Endothelial cell of umbilical vein (primary cell): ENCODE data around the gene TUBB4B. TPM values are rescaled to one million over a fixed set of nuclear protein-coding genes. Genes with fewer than 3 reads are reported as not detected.
A peak's percentile ranks its signal among the peaks of the same experiment; 100 is the strongest.

Experiments
- BruUV-seq: library from RNA; stranded (reverse); fragments of 400-500 nt; replicated peaks from 2 replicates; lab custom pipeline; 2021; lab: Mats Ljungman, UMichigan
- CTCF ChIA-PET: fragments of 300-600, 350-600 bp; sonication (Branson Sonifier 250); formaldehyde crosslinking; loops from one replicate; lab custom pipeline; 2021; ENCODE audit warnings: antibody characterized with exemption, inconsistent platforms; lab: Charles Lee
- POLR2A ChIA-PET: fragments of 300-600, 350-600 bp; sonication (Branson Sonifier 250); formaldehyde crosslinking; loops from one replicate; lab custom pipeline; 2021; ENCODE audit warnings: antibody characterized with exemption, inconsistent platforms; lab: Charles Lee
- DNase-seq: peaks from one replicate; pipeline ENCODE4 v3.0.0-alpha.2; 2011; ENCODE audit warnings: low read depth, low spot score
- FAIRE-seq: peaks from 2 replicates; lab custom pipeline; 2011; peaks lifted over from hg19 to GRCh38; lab: Jason Lieb, UNC
- H2AFZ ChIP-seq: 2 replicates; pipeline ENCODE4 v1.6.0; 2012; ENCODE audit warnings: low read depth, low read length, control low read depth, inconsistent platforms
- H3K27ac ChIP-seq: 2 replicates; pipeline ENCODE4 v1.5.1; 2011; ENCODE audit warnings: low read depth, mild to moderate bottlenecking, control low read depth, low read length, moderate library complexity; ENCODE audit not compliant: insufficient read depth
- H3K27me3 ChIP-seq, 2 experiments: 2 replicates each; pipeline versions ENCODE4 v1.6.0 to v1.6.1; 2011; ENCODE audit warnings: low read length in 2 of 2, mixed read lengths in 1 of 2; ENCODE audit not compliant: control insufficient read depth in 2 of 2, insufficient read depth in 2 of 2
- H3K36me3 ChIP-seq, 2 experiments: 2 replicates in 1 of 2; 3 replicates in 1 of 2; pipeline ENCODE4 v1.5.1; 2011; ENCODE audit warnings: low read length in 2 of 2, mild to moderate bottlenecking in 1 of 2, moderate library complexity in 1 of 2; ENCODE audit not compliant: control insufficient read depth in 2 of 2, insufficient read depth in 2 of 2; ENCODE audit errors: extremely low read depth in 1 of 2
- H3K4me1 ChIP-seq: 3 replicates; pipeline ENCODE4 v1.5.1; 2011; ENCODE audit warnings: mild to moderate bottlenecking, low read length; ENCODE audit not compliant: control insufficient read depth, insufficient read depth; ENCODE audit errors: extremely low read depth
- H3K4me2 ChIP-seq: 2 replicates; pipeline ENCODE4 v1.6.1; 2011; ENCODE audit warnings: low read length, control low read depth, mixed read lengths; ENCODE audit not compliant: insufficient read depth
- H3K4me3 ChIP-seq, 3 experiments: fragments of 200-600 bp in 1 of 3; sonication (generic), shearing (Covaris generic) in 1 of 3; replicated peaks in 1 of 3; 2 replicates each; pipeline ENCODE4 v1.5.1; 2011 to 2016; ENCODE audit warnings: control low read depth in 3 of 3, low read length in 3 of 3, mild to moderate bottlenecking in 2 of 3, inconsistent platforms in 1 of 3, low read depth in 1 of 3, moderate library complexity in 1 of 3; ENCODE audit not compliant: insufficient read depth in 1 of 3
- H3K79me2 ChIP-seq: 2 replicates; pipeline ENCODE4 v1.6.0; 2012; ENCODE audit warnings: low read length, inconsistent platforms; ENCODE audit not compliant: control insufficient read depth, insufficient read depth
- H3K9ac ChIP-seq: replicated peaks from 2 replicates; pipeline ENCODE3; 2011; ENCODE audit warnings: low read length, control low read depth; ENCODE audit not compliant: insufficient read depth; ENCODE audit errors: extremely low read depth
- H3K9me1 ChIP-seq: replicated peaks from 3 replicates; pipeline ENCODE4 v1.6.0; 2011; ENCODE audit warnings: mild to moderate bottlenecking, low read length; ENCODE audit not compliant: control insufficient read depth, insufficient read depth; ENCODE audit errors: extremely low read depth
- H3K9me3 ChIP-seq: replicated peaks from 2 replicates; pipeline ENCODE4 v1.5.1; 2012; ENCODE audit warnings: low read length, inconsistent platforms; ENCODE audit not compliant: control insufficient read depth, insufficient read depth
- H4K20me1 ChIP-seq: replicated peaks from 2 replicates; pipeline ENCODE3; 2011; ENCODE audit warnings: mild to moderate bottlenecking, low read length; ENCODE audit not compliant: control insufficient read depth, insufficient read depth; ENCODE audit errors: extremely low read depth
- CTCF ChIP-seq, 2 donors: IDR thresholded peaks; 1 replicate in 1 of 2; 2 replicates in 1 of 2; pipeline ENCODE4 v1.5.1; 2011; ENCODE audit warnings: low read length in 2 of 2, mild to moderate bottlenecking in 2 of 2, moderate library complexity in 2 of 2, control low read depth in 1 of 2, inconsistent platforms in 1 of 2, low read depth in 1 of 2; ENCODE audit not compliant: insufficient read depth in 1 of 2; ENCODE audit errors: extremely low read depth in 1 of 2
- EZH2 ChIP-seq: IDR thresholded peaks from 2 replicates; pipeline ENCODE4 v1.6.1; 2012; ENCODE audit warnings: borderline replicate concordance, low read depth, mild to moderate bottlenecking, moderate library complexity, low read length, inconsistent platforms; ENCODE audit not compliant: severe bottlenecking
- FOS ChIP-seq: IDR thresholded peaks from 2 replicates; pipeline ENCODE4 v1.6.1; 2011; ENCODE audit warnings: mild to moderate bottlenecking, low read length, moderate library complexity, borderline replicate concordance; ENCODE audit not compliant: insufficient read depth
- GATA2 ChIP-seq: IDR thresholded peaks from 2 replicates; pipeline ENCODE4 v1.7.0; 2011; ENCODE audit warnings: low read depth, mild to moderate bottlenecking, moderate library complexity, mixed read lengths, low read length; ENCODE audit not compliant: insufficient read length, insufficient read depth
- JUN ChIP-seq: IDR thresholded peaks from 2 replicates; pipeline ENCODE4 v1.6.1; 2011; ENCODE audit warnings: borderline replicate concordance, low read depth; ENCODE audit not compliant: insufficient read length, insufficient read depth
- MYC ChIP-seq: IDR thresholded peaks from one replicate; pipeline ENCODE4 v1.6.1; 2011; ENCODE audit warnings: mild to moderate bottlenecking, low read depth, low read length
- POLR2A ChIP-seq: IDR thresholded peaks from 2 replicates; pipeline ENCODE4 v1.6.1; 2012; ENCODE audit warnings: low read depth, mild to moderate bottlenecking, control low read depth, low read length
- POLR2AphosphoS5 ChIP-seq: IDR thresholded peaks from 2 replicates; pipeline ENCODE4 v1.6.1; 2012; ENCODE audit warnings: low read depth, mild to moderate bottlenecking, control low read depth, low read length, moderate library complexity; ENCODE audit not compliant: insufficient read depth
- dilution Hi-C: fragments of 300-500 bp; cut with MboI; formaldehyde crosslinking; loops from one replicate; pipeline ENCODE4 v1.15.0; 2019; ENCODE audit warnings: low sequenced_read_pairs; ENCODE audit not compliant: extremely low pct_ligation_motif_present
- intact Hi-C: fragments of 100-400 bp; cut with micrococcal nuclease; formaldehyde crosslinking; loops from one replicate; pipeline ENCODE4 v1.10.0; 2022
- polyA plus RNA-seq, 4 experiments: library from polyadenylated mRNA; depleted of rRNA in 3 of 4; stranded (reverse) in 3 of 4; unstranded in 1 of 4; fragments of >200 nt; gene quantifications; 2 replicates each; pipeline versions ENCODE4 v1.2.1 to v1.2.3, GENCODE V29; 2011 to 2012; ENCODE audit warnings: missing spikeins in 1 of 4
- total RNA-seq: library from RNA; stranded (reverse); gene quantifications from 2 replicates; pipeline ENCODE4 v1.2.3, GENCODE V29; 2021
- TF ChIP-seq, protein P1 (sequence below): IDR thresholded peaks from 2 replicates; pipeline ENCODE4 v1.6.1; 2011; ENCODE audit not compliant: insufficient read depth, insufficient read length

The TUBB4B gene
- total and polyA plus RNA-seq, 2 donors (not counting 3 experiments of a cell fraction or from before 2014, with no cell fraction given), result 418 to 558 TPM

DNA sequence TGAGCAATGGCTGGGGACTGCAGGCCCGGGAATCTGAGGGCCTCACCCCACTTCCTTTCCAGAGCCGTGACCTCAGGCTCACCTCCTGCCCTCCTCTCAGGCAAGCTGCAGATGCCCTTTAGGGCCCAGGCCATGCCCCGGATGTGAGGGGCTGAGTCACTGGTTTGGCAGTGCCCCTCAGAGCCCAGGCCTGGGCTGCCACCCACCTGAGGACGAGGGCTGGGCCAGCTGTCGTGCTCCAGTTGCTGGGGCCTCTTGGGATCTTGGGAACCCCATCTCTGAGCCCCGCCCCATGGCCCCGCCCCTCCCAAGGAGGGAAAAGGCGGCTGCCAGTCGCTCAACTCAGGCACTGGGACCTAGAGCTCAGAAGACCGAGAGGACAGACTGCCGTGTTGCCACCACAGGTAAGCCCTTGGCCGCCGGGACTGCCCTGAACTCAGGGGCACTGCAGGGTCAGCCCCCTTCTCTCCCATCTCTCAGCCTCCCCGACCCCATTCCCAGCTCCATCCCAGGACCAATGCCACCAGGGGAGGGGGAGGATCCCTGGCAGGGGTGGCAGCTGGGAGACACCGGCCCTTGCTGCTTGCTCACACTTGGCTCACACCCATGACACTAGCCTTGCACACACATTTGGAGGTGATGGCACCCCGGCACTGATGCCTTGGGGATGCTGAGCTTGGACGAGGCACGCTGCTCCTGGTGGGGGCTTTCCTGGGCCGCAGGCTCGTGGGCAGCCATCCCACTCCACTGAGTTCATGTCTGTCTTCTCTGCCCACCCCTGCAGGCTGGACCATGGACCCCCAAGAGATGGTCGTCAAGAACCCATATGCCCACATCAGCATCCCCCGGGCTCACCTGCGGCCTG lies 16.0 kb upstream of the TUBB4B start, which contains the start of gene CYSRT1:
CYSRT1 (plus strand) TSS at position 345 of the 865 bp plus-strand sequence; CDS start at position 793, 448 bp downstream.
- Histone ChIP-seq H3K36me3 (no peaks in the 10 kb centered on the region), H3K9me1 (no peaks in the 10 kb centered on the region), H4K20me1 (no peaks in the 10 kb centered on the region), H3K79me2 (no peaks in the 10 kb centered on the region), H3K9ac (peak within 1 kb of the TSS; percentile 70), H2AFZ (no peak within 1 kb of the TSS), H3K9me3 (no peaks in the 10 kb centered on the region), H3K27ac (no peak within 1 kb of the TSS), H3K4me1 (peaks cover 12% of the 10 kb centered on the region), H3K4me3 (peak within 1 kb of the TSS; percentile 80 to 91 (median 82)), H3K4me2 (peak within 1 kb of the TSS; percentile 86), H3K27me3 (no peaks in the 10 kb centered on the region)
- ChIA-PET CTCF (interaction anchor here (0.8 to 6.3 kb wide), 6 partner anchors 11 to 178 kb away, joined by 3 to 63 read pairs (median 4); partner anchors contain the start of gene NPDC1), POLR2A (no interaction called here)
- intact Hi-C loops, result no loop called here
- dilution Hi-C loops, result no loop called here
- no peak for FAIRE-seq
- no TSS peak for BruUV-seq
- DNase-seq, result no peak
- TF ChIP-seq CTCF (IDR thresholded peaks at IDR 0.05; ENCODE audit: extremely low read depth in 1 of 2, insufficient read depth in 1 of 2, low read depth in 1 of 2, low read length in 2 of 2), result no peak
- TF ChIP-seq EZH2, result no peak
- TF ChIP-seq MYC, result no peak
- no peak for TF ChIP-seq GATA2
- no peak for TF ChIP-seq POLR2AphosphoS5
- TF ChIP-seq, protein P1, sequence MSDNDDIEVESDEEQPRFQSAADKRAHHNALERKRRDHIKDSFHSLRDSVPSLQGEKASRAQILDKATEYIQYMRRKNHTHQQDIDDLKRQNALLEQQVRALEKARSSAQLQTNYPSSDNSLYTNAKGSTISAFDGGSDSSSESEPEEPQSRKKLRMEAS, result no peak
- TF ChIP-seq JUN, result no peak
- no peak for TF ChIP-seq POLR2A
- TF ChIP-seq FOS, result no peak
